HCT116 (cell line): Measurements from ENCODE around the gene SEC14L3. TPM values are rescaled to one million over a fixed set of nuclear protein-coding genes. Genes with fewer than 3 reads are reported as not detected.

ENCODE experiments used
- ATAC-seq: fragments of 200-7000 bp; cut with Tn5 transposase; 2 replicates; pipeline ENCODE4 v1.9.1; 2020; ENCODE audit warnings: mild to moderate bottlenecking, moderate library complexity
- BruUV-seq: library from RNA; stranded (reverse); fragments of 400-500 nt; replicated peaks from 2 replicates; lab custom pipeline; 2021; lab: Mats Ljungman, UMichigan
- CTCF ChIA-PET: fragments of 300-600 bp; sonication (Branson Sonifier 250); formaldehyde crosslinking; loops from one replicate; lab custom pipeline; 2021; ENCODE audit warnings: antibody characterized with exemption; lab: Charles Lee
- POLR2A ChIA-PET: fragments of 300-600, 350-600 bp; sonication (Branson Sonifier 250); formaldehyde crosslinking; loops from one replicate; lab custom pipeline; 2021; ENCODE audit warnings: antibody characterized with exemption; lab: Charles Lee
- RAD21 ChIA-PET, 2 experiments: fragments of 300-600 bp; sonication (Branson Sonifier 250); formaldehyde crosslinking; loops; one replicate each; lab custom pipeline; 2023; ENCODE audit warnings: low total read pairs in 2 of 2; ENCODE audit not compliant: uncharacterized antibody in 2 of 2, unreplicated experiment in 2 of 2, low non-redundant PET in 1 of 2; lab: Charles Lee
- DNase-seq: peaks from one replicate; pipeline ENCODE4 v3.0.0-alpha.2; 2010; ENCODE audit warnings: low read depth, low spot score
- H2AFZ ChIP-seq: fragments of 200-600 bp; shearing (Covaris generic), sonication (generic); 2 replicates; pipeline ENCODE4 v1.6.1; 2017; ENCODE audit warnings: low read depth, mixed run types, mixed read lengths, antibody characterized with exemption, low read length; ENCODE audit not compliant: poor library complexity, severe bottlenecking
- H3K27ac ChIP-seq: 2 replicates; pipeline ENCODE4 v1.5.1; 2012; ENCODE audit warnings: low read depth, low read length
- H3K27me3 ChIP-seq: fragments of 200-600 bp; sonication (generic); 2 replicates; pipeline ENCODE4 v1.6.1; 2016; ENCODE audit warnings: mixed run types, low read length, mixed read lengths; ENCODE audit not compliant: insufficient read depth
- H3K36me3 ChIP-seq, 2 experiments: fragments of 200-500 bp in 1 of 2; fragments of 200-600 bp in 1 of 2; sonication (Bioruptor generic) in 1 of 2; sonication (generic) in 1 of 2; 2 replicates each; pipeline versions ENCODE4 v1.5.1 to v1.6.1; 2014 to 2016; ENCODE audit warnings: low read length in 2 of 2, inconsistent platforms in 1 of 2, mixed read lengths in 1 of 2, mixed run types in 1 of 2; ENCODE audit not compliant: insufficient read depth in 2 of 2, control insufficient read depth in 1 of 2
- H3K4me1 ChIP-seq, 2 experiments: fragments of 200-600 bp in 1 of 2; sonication (generic) in 1 of 2; 2 replicates each; pipeline versions ENCODE4 v1.5.1 to v1.6.1; 2012 to 2017; ENCODE audit warnings: low read length in 2 of 2, inconsistent platforms in 1 of 2, mild to moderate bottlenecking in 1 of 2, mixed read lengths in 1 of 2, mixed run types in 1 of 2, moderate library complexity in 1 of 2; ENCODE audit not compliant: insufficient read depth in 2 of 2, control insufficient read depth in 1 of 2
- H3K4me2 ChIP-seq: fragments of 200-600 bp; sonication (generic); 2 replicates; pipeline ENCODE4 v1.6.1; 2017; ENCODE audit warnings: mixed run types, low read length, mixed read lengths
- H3K4me3 ChIP-seq, 2 experiments: fragments of 200-600 bp in 1 of 2; sonication (generic) in 1 of 2; replicated peaks in 1 of 2; 2 replicates each; pipeline ENCODE4 v1.5.1; 2011 to 2016; ENCODE audit warnings: low read length in 2 of 2, control low read depth in 1 of 2, low read depth in 1 of 2, mild to moderate bottlenecking in 1 of 2, mixed read lengths in 1 of 2, mixed run types in 1 of 2
- H3K79me2 ChIP-seq: fragments of 200-600 bp; sonication (generic); 2 replicates; pipeline ENCODE4 v1.6.1; 2017; ENCODE audit warnings: mild to moderate bottlenecking, mixed run types, low read length, moderate library complexity, mixed read lengths; ENCODE audit not compliant: insufficient read depth
- H3K9ac ChIP-seq: fragments of 200-600 bp; sonication (generic); 2 replicates; pipeline ENCODE4 v1.6.1; 2016; ENCODE audit warnings: low read length, mixed read lengths
- H3K9me2 ChIP-seq: fragments of 200-600 bp; sonication (generic), shearing (Covaris generic); 2 replicates; pipeline ENCODE4 v1.6.1; 2017; ENCODE audit warnings: mixed run types, mild to moderate bottlenecking, moderate library complexity; ENCODE audit not compliant: insufficient read depth
- H3K9me3 ChIP-seq, 2 experiments: fragments of 200-500 bp in 1 of 2; fragments of 200-600 bp in 1 of 2; sonication (Bioruptor generic) in 1 of 2; sonication (generic) in 1 of 2; 2 replicates each; pipeline ENCODE4 v1.6.1; 2014 to 2017; ENCODE audit warnings: low read length in 2 of 2, mixed read lengths in 2 of 2, inconsistent platforms in 1 of 2, low read depth in 1 of 2, mild to moderate bottlenecking in 1 of 2, mixed run types in 1 of 2, moderate library complexity in 1 of 2; ENCODE audit not compliant: control insufficient read depth in 1 of 2, insufficient read depth in 1 of 2
- H4K20me1 ChIP-seq: fragments of 200-600 bp; sonication (generic), shearing (Covaris generic); 2 replicates; pipeline ENCODE4 v1.6.1; 2017; ENCODE audit warnings: mixed run types, mild to moderate bottlenecking, moderate library complexity; ENCODE audit not compliant: insufficient read depth
- CEBPB ChIP-seq: IDR thresholded peaks from 2 replicates; pipeline ENCODE4 v1.6.1; 2012; ENCODE audit warnings: low read depth
- POLR2A ChIP-seq: IDR thresholded peaks from 2 replicates; pipeline ENCODE4 v1.7.0; 2011; ENCODE audit warnings: borderline replicate concordance; ENCODE audit not compliant: insufficient read depth, insufficient read length; ENCODE audit errors: extremely low read depth
- SIN3A ChIP-seq: IDR thresholded peaks from 2 replicates; pipeline ENCODE4 v1.6.1; 2012; ENCODE audit warnings: low read depth
- ZFX ChIP-seq: fragments of 450-650 bp; IDR thresholded peaks from 2 replicates; pipeline ENCODE4 v1.6.1; 2017
- ZNF274 ChIP-seq: fragments of 200-500 bp; sonication (Bioruptor generic); IDR thresholded peaks from 2 replicates; pipeline ENCODE4 v1.6.1; 2014; ENCODE audit warnings: mild to moderate bottlenecking, low read depth, low read length, inconsistent platforms
- intact Hi-C: fragments of 100-400 bp; cut with micrococcal nuclease; formaldehyde crosslinking; loops from 2 replicates; pipeline ENCODE4 v1.10.0; 2022
- total RNA-seq: library from RNA; stranded (reverse); gene quantifications from one replicate; pipeline ENCODE4 v1.2.1, GENCODE V29; 2021; ENCODE audit not compliant: unreplicated experiment
- TF ChIP-seq, protein P1 (sequence below), 3 experiments: fragments of 200-600 bp in 1 of 3; sonication (generic) in 1 of 3; IDR thresholded peaks in 2 of 3; conservative IDR thresholded peaks in 1 of 3; 2 replicates each; pipeline ENCODE4 v1.5.1; 2012 to 2017; ENCODE audit warnings: low read depth in 2 of 3, low read length in 2 of 3, antibody characterized with exemption in 1 of 3, borderline replicate concordance in 1 of 3, control low read depth in 1 of 3, mild to moderate bottlenecking in 1 of 3, mixed read lengths in 1 of 3, mixed run types in 1 of 3, moderate library complexity in 1 of 3; ENCODE audit not compliant: insufficient read depth in 1 of 3
- TF ChIP-seq, protein P2 (sequence below): IDR thresholded peaks from 2 replicates; pipeline ENCODE4 v1.6.1; 2011; ENCODE audit warnings: mild to moderate bottlenecking, low read length, moderate library complexity; ENCODE audit not compliant: insufficient replicate concordance; ENCODE audit errors: extremely low read depth

The SEC14L3 gene
- total RNA-seq, 1 experiment from 2014 or later, result not detected

DNA sequence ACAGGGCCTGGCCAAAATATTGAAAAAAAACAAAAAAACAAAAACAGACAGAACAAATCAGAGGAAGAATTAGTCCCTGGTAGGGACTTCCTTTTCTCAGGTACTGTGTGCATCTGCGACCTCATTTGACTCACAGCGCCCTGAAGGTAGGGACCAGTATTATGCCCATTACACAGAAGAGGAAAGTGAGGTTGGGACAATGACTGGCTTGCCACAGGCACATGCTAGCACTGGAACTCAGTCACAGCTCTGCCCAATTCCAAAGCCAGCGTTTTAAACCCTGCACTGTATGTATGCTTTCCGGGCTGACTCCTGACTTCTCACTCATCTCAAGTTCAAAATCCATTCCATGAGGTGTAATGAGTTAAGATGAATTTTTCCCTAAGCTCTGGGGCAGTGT is 30.3 kb upstream of the SEC14L3 start:
- no peak overlapping the region for H3K4me3 ChIP-seq
- CTCF ChIA-PET, result no interaction called here
- H3K36me3 ChIP-seq, result no peaks in the 10 kb centered on the region
- H3K27me3 ChIP-seq, result no peaks in the 10 kb centered on the region
- H4K20me1 ChIP-seq, result no peaks in the 10 kb centered on the region
- H3K27ac ChIP-seq, result no peak overlapping the region
- H3K9me3 ChIP-seq, result no peaks in the 10 kb centered on the region
- H3K79me2 ChIP-seq, result no peaks in the 10 kb centered on the region
- BruUV-seq, result no TSS peak
- H3K4me2 ChIP-seq, result no peak overlapping the region
- no peak for ATAC-seq
- intact Hi-C loops, result no loop called here
- no peak overlapping the region for H3K9ac ChIP-seq
- POLR2A ChIA-PET, result no interaction called here
- TF ChIP-seq POLR2A, result no peak
- no peak for TF ChIP-seq ZNF274
- TF ChIP-seq CEBPB, result no peak
- TF ChIP-seq, protein P1, sequence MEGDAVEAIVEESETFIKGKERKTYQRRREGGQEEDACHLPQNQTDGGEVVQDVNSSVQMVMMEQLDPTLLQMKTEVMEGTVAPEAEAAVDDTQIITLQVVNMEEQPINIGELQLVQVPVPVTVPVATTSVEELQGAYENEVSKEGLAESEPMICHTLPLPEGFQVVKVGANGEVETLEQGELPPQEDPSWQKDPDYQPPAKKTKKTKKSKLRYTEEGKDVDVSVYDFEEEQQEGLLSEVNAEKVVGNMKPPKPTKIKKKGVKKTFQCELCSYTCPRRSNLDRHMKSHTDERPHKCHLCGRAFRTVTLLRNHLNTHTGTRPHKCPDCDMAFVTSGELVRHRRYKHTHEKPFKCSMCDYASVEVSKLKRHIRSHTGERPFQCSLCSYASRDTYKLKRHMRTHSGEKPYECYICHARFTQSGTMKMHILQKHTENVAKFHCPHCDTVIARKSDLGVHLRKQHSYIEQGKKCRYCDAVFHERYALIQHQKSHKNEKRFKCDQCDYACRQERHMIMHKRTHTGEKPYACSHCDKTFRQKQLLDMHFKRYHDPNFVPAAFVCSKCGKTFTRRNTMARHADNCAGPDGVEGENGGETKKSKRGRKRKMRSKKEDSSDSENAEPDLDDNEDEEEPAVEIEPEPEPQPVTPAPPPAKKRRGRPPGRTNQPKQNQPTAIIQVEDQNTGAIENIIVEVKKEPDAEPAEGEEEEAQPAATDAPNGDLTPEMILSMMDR (IDR thresholded peaks at IDR 0.05 in 2 of 3, conservative IDR thresholded peaks at IDR 0.05 in 1 of 3; ENCODE audit: borderline replicate concordance in 1 of 3, insufficient read depth in 1 of 3, low read depth in 2 of 3, low read length in 2 of 3), result no peak
- no peak for TF ChIP-seq ZFX
- TF ChIP-seq, protein P2, sequence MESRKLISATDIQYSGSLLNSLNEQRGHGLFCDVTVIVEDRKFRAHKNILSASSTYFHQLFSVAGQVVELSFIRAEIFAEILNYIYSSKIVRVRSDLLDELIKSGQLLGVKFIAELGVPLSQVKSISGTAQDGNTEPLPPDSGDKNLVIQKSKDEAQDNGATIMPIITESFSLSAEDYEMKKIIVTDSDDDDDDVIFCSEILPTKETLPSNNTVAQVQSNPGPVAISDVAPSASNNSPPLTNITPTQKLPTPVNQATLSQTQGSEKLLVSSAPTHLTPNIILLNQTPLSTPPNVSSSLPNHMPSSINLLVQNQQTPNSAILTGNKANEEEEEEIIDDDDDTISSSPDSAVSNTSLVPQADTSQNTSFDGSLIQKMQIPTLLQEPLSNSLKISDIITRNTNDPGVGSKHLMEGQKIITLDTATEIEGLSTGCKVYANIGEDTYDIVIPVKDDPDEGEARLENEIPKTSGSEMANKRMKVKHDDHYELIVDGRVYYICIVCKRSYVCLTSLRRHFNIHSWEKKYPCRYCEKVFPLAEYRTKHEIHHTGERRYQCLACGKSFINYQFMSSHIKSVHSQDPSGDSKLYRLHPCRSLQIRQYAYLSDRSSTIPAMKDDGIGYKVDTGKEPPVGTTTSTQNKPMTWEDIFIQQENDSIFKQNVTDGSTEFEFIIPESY, result no peak
- no peak for TF ChIP-seq SIN3A
- H3K9me2 ChIP-seq, result no peaks in the 10 kb centered on the region
- RAD21 ChIA-PET, result no interaction called here
- H3K4me1 ChIP-seq, result peaks cover 6 to 23% of the 10 kb centered on the region in 2 experiments
- no peak overlapping the region for H2AFZ ChIP-seq
- DNase-seq, result no peak
